GM21529 (cell line): ENCODE measurements around the gene FBRS.
"Not testable (repeated sequence)": the region's sequence is repeated elsewhere in the genome, so short reads cannot be mapped to it uniquely, and the experiment has no call there.

Source experiments
- ATAC-seq: cut with Tn5 transposase; IDR thresholded peaks from one replicate; pipeline ENCODE4 v1.9.1; 2021; ENCODE audit not compliant: unreplicated experiment

FBRS gene

DNA sequence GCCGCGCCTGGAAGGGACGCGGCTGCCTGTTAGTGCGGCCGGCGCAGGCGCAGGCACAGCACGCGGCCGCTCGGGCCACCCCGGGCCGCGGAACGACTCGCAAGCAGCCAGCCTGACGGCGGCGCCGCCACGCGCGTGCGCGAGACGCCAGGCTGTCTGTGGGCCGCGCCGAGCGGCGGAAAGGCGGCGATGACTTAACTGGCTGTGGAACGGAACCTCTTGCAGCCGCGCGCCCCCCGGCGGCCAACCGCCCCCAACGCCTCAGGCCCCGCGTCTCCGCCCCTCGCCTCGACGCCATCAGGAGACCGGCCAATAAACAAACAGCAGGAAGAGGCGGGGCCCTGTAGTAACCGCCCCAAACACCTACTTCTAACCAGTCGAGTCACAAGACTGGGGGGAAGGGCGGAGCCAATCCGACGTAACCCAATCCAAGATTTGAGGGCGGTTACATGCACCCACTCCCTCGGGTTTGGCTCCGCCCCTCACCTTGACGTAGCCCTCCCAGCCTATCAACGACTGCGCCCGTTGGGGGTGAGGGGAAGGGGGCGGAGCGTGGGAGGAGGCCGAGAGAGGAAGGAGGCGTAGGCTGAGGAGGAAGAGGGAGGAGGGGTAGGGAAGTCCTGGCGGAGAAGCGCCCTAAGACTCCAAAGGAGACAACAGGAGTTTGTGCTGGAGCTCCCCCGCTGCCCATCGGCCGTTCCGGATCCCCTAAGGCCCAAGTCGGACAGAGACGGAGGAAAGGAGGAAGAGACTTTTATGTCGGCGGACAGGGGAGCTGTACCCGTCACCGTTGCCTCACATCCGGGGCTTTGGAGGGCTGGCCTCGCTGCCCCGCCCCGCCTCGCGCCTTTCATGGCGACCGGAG, at the start of gene FBRS:
FBRS (plus strand) TSS at position 566 of the 865 bp plus-strand sequence. CDS start 1,088 bp downstream, outside the sequence.
- ATAC-seq, result peak; percentile 62

DNA sequence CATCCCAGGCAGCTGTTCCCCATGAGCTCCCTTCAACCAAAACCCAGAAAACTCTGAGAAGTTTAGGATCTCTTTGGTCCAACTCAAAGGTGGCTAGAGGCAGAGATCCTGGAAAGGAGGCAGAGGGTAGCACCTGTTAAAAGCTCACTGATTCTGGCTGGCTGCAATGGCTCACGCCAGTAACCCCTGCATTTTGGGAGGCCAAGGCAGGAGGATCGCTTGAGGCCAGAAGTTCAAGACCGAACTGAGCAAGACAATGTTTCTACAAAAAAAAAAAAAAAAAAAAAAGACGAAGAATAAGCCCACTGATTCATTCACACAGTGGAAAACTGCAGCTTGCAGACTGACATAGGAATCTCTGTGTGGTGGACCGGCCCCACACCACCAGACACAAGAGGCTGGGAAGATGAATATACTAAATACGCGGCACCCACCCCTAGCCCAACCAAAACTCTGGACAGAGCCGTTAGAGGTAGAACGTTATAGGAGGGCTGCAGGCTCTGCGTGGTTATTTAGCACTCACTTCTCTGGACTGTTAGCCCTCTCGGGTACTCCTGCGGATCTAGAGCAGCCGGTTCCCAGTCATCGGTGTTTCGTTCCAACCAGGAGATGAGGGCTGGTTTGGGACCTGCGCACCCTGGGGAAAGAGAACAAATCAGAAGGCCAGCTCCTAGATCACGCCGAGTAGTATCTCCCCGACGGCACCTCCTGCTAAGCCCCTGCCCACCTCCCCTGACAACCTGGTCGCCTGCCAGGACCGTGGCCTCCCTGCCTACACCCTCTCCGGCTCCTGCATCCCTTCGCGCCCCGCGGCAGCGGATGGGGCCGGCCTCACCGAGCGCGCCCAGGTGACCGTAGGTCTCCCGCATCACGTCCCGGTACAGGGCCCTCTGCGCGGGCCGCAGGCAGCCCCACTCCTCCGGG, 49.0 kb upstream of the FBRS start:
- ATAC-seq, result peak; percentile 34

DNA sequence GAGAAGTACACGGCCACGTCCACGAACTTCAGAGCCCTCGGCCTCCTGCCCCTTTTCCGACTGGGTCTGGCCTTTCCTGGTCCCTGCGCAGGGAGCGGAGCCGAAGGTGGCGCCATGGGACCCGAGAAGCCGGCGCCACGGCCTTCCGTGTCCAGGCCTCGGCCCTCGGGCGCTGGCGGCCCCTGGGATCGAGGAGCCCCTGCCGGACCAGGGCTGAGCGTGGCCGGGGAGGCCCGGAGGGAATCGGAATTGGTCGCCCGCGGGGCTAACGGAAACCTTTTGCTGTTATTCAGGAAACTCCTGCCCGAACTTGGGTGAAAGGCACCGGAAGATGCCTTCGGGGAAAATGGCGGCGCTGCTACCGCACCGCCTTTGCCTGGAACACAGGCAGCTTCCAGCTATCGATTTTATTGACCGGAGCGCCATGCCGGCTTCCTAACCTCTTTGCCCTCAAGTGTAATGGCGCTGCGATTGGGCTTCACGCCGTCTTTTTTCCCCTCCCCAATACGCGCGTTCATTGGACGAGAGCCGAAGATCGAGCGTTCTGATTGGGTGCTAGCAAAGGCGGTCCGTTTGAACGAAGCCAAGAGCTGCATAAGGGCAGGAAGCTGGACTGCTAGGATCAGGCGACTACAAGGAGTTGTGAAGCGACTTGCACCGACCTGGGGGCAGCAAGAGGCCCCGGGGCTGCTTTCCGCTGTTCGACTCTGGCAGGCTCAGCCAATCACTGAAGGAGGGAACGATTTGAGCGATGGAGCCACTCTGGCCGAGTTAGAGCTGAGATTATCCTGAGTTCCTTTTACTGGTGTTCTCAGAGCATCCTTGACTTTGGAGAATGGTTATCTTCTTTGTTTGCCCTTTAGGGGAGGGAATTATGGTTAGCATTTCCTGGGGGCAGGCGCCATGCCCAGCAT, 48.0 kb upstream of the FBRS start, which contains the start of gene ZNF689:
ZNF689 (minus strand) TSS at position 464 of the 914 bp plus-strand sequence; CDS start at position 116, 348 bp downstream.
- ATAC-seq, result peak; percentile 85

DNA sequence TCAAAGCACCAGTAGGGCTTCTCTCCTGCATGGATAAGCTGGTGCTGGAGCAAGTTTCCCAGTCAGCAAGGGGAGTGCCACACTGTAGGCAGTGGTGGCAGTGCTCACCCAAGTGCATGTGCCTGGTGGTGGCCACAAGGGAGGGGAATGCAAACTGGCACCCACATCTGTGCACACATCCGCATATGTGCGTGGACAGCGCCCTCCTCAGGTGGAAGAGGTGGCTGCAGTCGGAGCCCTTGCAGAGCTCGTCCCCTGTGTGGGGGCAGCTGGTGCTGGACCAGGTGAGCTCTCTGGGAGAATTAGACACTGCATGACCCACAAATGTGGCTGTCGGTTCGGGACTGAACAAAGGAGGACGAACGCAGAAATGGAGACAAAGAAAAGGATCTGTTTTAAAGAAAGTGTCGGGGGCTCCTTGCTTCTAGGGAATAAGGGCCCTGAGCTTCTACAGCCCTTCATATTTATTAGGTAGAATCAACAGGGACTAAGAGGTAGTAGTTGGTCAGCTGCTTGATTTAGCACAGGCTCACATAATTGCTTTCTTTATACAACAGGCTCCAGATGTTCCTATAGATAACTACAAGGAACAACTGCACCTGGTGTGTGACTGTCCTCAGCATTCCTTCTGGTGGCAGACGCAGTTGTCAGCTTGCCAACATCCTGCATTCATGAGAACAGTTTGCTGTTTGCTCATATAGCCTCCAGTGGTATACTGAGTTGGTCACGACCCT, 42.7 kb upstream of the FBRS start:
- ATAC-seq, result no peak

DNA sequence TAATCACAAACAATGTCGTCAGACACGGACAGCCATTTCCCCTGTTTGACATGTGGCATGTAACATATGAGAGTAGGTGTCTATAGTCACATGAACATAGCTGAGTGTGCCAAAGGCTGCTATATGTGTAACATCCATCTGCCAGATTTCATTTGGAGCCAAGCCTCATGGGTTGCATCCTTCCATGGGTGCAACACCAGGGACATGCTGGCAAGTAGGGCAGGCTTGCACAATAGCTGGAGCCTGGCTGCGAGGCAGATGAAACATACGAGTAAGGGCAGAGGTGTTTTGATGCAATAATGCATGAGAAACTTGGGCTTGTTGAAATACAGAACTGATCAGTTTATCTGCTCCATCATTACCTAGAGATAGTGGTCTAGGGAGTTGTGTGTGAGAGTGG, 39.0 kb upstream of the FBRS start:
- no peak for ATAC-seq

DNA sequence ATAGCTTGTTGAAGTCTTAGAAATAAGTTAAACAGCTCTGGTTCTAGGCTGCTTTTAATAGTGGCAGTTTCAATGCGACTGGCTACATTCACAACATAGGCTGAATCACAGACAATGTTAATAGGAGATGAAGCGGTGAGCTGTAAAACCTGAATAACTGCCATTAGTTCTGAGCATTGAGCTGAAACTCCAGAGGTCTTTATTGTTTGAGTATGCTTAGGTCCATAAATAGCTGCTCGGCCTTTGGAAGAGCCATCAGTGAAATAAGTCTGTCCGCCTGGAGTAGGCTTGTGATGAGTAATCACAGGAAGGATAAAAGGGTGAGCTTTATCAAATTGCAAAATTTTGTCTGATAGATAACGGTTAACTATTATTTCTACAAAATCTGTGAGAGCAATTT, 38.6 kb upstream of the FBRS start:
- no peak for ATAC-seq

DNA sequence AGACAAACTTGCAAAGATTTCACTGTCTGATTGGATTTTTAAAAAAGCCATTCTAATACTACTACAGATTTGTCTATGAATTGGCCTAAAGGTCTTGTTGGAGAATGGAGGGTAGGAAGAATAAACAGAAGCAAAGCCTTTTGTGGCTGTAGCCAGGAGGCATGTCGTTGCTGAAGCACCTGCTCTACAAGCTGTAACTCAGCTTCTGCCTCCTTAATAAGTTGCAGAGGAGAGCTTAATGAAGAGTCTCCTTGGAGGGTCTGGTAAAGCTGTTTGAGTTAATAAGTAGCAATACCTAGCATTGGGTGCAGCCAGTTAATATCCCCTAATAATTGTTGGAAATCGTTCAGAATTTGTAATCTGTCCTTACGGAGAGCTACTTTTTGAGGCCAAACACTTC, 38.1 kb upstream of the FBRS start:
- no peak for ATAC-seq

DNA sequence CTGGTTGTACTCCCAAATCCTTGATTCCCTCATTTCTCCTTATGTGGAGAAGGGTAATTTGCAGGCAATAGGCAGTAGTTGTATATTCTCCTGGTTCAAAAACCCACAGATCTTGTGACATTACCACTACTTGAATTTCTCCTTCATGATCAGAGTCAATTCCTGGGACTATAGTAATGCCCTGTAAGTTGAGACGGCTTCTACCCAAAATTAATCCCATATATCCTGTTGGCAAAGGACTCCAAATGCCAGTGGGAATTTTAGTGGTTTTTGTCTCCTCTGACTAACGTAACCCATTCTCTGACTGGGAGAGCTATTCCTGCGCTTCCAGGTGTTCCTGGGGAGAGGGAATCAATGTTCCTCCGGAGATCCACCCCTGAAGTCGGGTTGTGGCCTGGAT, 36.5 kb upstream of the FBRS start:
- no peak for ATAC-seq

DNA sequence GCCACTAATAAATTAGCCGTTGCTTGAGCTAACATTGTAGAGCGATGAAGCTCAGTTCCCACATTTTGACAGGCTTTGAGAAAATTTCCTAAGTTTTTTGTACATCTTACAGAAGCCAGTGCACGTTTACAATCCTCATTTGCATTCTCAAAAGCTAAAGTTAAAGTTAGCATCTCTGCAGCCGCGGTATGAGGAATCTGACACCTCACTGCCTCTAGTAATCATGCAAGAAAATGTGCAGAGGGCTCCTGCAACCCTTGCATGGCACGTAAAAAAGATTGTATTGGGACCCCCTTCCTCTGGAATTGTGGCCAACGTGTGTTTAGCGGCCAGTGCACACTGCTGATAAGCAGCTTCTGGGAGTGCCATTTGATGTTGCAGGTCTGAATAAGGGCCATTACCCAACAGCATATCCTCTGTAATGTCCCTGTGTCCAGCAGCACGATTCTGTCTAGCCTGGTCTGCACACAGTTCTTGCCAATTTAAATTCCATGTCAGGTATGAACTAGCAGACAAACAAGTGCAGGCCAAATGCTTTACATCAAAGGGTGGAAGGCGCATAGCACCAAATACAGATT, 35.7 kb upstream of the FBRS start:
- ATAC-seq, result no peak

DNA sequence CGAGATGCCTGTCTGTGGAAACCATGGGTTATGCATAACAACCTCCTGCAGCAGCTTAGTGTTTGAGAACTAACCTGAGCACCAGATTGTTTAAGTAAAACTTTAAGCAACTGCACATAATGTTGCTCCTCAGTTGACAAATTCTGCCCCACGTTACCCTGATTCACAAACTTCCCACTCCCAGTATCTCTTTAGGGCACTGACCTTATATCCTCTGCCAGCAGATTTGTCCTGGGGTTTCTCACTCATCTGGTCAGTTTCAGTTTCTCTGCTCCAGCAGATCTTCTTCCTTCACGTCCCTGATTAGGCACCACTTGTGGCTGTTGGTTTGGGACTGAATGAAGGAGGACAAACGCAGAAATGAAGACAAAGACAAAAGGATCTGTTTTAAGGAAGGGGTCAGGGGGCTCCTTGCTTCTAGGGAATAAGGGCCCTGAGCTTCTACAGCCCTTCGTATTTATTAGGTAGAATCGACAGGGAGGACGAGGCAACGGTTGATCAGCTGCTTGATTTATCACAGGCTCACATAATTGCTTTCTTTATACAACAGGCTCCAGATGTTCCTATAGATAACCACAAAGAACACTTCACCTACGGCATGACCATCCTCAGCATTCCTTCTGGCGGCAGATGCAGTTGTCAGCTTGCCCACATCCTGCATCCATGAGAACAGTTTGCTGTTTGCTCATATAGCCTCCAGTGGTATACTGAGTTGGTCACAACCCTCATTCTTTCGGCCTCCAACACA, 34.5 kb upstream of the FBRS start:
- ATAC-seq, result no peak

DNA sequence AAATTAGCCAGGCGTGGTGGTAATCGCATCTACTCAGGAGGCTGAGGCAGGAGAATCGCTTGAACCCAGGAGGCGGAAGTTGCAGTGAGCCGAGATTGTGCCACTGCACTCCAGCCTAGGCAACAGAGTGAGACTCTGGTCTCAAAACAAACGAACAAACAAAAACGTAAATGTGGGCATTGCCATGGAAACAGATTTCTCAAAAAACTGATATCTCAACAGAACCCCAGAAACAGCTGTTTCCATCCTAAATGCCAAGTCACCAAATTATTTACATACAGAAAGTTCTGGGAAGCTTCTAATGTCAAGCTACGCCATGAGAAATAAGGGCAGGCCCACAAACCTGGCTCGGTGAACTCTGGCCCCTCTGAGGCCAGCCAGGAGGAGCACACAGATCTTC, 32.0 kb upstream of the FBRS start:
- no peak for ATAC-seq

DNA sequence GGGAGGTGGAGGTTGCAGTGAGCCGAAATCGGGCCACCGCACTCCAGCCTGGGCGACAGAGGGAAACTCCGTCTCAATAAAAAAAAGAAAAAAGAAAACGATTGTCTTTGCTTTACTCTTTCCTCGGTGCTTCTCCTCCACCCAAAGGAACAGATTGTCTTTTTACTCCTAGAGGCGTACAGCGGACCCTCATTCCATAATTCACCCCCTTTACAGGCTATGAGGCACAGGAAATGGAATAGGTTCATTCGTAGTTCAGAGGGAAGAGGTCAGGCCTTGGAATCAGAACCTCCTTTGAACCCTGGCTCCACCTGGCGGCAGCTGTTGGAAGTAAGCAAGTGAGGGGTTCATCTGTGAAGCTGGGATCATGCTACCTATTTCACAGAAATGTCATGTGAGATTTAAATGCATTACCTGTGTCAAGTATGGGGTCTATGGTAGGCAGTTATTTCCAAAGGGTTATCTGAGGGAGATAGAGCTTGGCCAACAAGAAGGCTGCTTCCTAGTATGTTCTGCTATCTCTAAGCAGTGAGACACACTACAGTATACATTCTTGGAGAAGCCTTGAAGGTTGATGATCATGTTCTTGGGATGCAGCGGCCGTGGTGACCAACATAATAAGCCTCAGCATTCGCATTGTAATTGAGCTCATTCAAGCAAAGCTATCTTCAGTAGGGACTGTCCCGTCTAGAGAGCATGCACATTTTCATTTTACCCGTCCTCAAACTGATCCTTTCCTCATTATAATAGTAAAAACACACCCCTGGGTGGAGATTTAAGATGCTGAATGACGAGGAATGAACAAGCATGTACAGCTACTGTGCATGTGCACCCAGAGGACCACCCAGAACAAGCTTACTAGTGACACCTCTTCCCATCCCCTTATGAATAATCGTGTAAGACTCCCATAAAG, 29.3 kb upstream of the FBRS start:
- no peak for ATAC-seq

DNA sequence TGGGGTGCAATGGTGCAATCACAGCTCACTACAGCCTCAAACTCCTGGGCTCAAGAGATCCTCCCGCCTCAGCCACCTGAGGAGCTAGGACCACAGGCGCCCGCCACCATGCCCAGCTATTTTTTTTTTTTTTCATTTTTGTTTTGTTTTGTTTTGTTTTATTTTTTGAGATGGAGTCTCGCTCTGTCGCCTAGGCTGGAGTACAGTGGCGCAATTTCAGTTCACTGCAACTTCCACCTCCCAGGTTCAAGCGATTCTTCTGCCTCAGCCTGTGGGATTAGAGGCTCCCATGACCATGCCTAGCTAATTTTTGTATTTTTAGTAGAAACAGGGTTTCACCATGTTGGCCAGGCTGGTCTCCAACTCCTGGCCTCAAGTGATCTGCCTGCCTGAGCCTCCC, 25.8 kb upstream of the FBRS start:
- ATAC-seq, result not testable (repeated sequence)

DNA sequence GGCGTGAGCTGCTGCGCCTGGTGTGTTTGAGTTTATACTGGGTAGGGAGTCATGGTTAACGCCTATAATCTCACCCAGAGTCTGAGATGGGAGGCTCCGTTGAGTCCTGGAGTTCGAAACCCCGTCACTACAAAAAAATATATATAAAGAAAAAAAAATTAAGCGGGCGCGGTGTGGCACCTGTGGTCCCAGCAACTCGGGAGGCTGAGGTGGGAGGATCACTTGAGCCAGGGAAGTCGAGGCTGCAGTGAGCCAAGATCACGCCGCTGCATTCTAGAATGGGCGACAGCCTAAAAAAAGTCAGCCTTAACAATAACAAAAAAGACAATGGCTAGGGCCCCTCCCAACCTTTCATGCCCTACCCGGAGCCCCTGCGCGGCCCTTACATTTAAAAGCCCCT, 24.7 kb upstream of the FBRS start:
- no peak for ATAC-seq

DNA sequence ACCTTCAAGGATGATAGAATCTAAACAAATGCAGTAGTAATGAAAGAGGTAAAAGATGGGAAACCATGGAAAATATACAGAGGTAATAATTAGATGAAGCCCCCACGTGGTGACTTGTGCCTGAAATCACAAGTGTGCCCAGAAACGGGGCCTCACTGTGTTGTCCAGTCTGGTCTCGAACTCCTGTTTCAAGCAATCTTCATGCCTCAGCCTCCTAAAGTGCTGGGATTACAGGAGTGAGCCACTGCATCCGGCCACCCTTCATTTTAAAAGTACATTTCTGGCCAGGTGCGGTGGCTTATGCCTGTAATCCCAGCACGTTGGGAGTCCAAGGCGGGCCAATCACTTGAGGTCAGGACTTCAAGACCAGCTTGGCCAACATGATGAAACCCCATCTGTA, 21.6 kb upstream of the FBRS start:
- ATAC-seq, result no peak

DNA sequence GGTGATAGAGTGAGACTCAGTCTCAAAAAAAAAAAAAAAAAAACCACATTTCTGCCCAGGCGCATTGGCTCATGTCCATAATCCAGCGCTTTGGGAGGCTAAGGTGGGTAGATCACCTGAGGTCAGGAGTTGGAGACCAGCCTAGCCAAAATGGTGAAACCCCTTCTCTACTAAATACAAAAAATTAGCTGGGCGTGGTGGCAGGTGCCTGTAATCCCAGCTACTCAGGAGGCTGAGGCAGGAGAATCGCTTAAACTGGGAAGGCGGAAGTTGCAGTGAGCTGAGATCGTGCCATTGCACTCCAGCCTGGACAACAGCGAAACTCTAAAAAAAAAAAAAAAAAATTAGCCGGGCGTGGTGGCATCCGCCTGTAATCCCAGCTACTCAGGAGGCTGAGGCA, 21.1 kb upstream of the FBRS start:
- not testable (repeated sequence) for ATAC-seq

DNA sequence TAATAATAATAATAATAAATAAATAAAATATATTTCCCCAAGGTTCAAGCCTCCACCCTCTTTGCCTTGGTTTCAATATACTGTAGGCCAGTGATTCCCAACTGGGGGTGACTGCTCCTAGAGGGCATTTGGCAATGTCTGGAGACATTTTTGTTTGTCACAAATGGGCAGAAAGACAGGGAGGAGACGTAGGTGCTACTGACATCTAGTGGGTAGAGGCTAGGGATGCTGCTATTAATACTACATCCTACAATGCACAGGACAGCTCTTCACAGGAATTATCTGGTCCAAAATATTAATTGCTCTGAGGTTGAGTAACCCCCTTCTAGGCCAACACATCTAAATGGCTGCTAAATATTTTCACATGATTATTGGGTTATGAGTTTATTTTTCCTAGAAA, 20.3 kb upstream of the FBRS start:
- no peak for ATAC-seq

DNA sequence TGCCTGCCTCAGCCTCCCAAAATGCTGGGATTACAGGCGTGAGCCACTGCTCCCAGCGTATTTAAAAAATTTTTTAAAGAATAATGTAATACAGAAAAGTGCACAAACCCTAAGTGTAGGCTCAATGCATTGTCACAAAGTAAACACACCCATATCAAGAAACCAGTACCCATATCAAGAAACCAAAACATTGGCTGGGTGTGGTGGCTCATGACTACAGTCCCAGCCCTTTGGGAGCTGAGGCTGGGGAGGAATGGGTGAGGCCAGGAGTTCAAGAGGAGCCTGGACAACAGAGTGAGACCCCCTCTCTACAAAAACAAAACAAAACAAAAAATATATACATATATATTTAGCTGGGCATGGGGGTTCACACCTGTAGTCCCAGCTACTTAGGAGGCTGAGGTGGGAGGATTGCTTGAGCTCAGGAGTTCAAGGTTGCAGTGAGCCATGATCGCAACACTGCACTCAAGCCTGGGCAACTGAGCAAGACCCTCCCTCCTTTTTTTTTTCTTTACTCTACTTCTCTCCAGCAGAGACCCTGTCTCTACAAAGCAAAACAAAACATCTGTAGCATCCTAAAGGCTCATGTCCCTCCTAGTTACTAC, 16.8 kb upstream of the FBRS start:
- ATAC-seq, result no peak
